Neural cell (in vitro differentiated cells): ENCODE results near the gene NEXN. TPM values are rescaled to one million over a fixed set of nuclear protein-coding genes. Genes with fewer than 3 reads are reported as not detected.

Experiments
- H2AFZ ChIP-seq: fragments of 200-600, 300-800 bp; sonication (generic), shearing (Covaris generic); 2 replicates; pipeline ENCODE4 v1.6.0; 2014; ENCODE audit warnings: low read depth, mild to moderate bottlenecking, antibody characterized with exemption, low read length, moderate library complexity
- H3F3A ChIP-seq: fragments of 200-600 bp; shearing (Covaris generic); 2 replicates; pipeline ENCODE4 v1.6.1; 2016; ENCODE audit warnings: mild to moderate bottlenecking, moderate library complexity, mixed read lengths, antibody characterized with exemption, low read length; ENCODE audit not compliant: insufficient read depth, poor library complexity, severe bottlenecking
- H3K27ac ChIP-seq: fragments of 200-600, 300-800 bp; sonication (generic), shearing (Covaris generic); 2 replicates; pipeline ENCODE4 v1.5.1; 2014; ENCODE audit warnings: mild to moderate bottlenecking, low read length, moderate library complexity
- H3K27me3 ChIP-seq: fragments of 300-800, 200-600 bp; sonication (generic), shearing (Covaris generic); 2 replicates; pipeline ENCODE4 v1.6.0; 2014; ENCODE audit warnings: mild to moderate bottlenecking, low read depth, low read length, moderate library complexity; ENCODE audit not compliant: insufficient read depth
- H3K36me3 ChIP-seq: fragments of 300-800, 200-600 bp; sonication (generic), shearing (Covaris generic); 2 replicates; pipeline ENCODE4 v1.5.1; 2014; ENCODE audit warnings: mild to moderate bottlenecking, antibody characterized with exemption, low read length, moderate library complexity; ENCODE audit not compliant: insufficient read depth
- H3K4me2 ChIP-seq: fragments of 300-800, 200-600 bp; sonication (generic), shearing (Covaris generic); 2 replicates; pipeline ENCODE4 v1.6.0; 2014; ENCODE audit warnings: mild to moderate bottlenecking, low read length
- H3K4me3 ChIP-seq: fragments of 300-800, 200-600 bp; sonication (generic), shearing (Covaris generic); 2 replicates; pipeline ENCODE4 v1.5.1; 2014; ENCODE audit warnings: mild to moderate bottlenecking, low read length, moderate library complexity
- H3K79me2 ChIP-seq: fragments of 200-600 bp; shearing (Covaris generic); replicated peaks from 2 replicates; pipeline ENCODE4 v1.6.0; 2014; ENCODE audit warnings: mild to moderate bottlenecking, low read length, moderate library complexity; ENCODE audit not compliant: insufficient read depth
- H3K9ac ChIP-seq: fragments of 300-800, 200-600 bp; sonication (generic), shearing (Covaris generic); 2 replicates; pipeline ENCODE4 v1.6.1; 2016; ENCODE audit warnings: mild to moderate bottlenecking, low read length, mixed read lengths
- H3K9me2 ChIP-seq: fragments of 200-600 bp; shearing (Covaris generic); 2 replicates; pipeline ENCODE4 v1.6.1; 2016; ENCODE audit warnings: mild to moderate bottlenecking, low read length, mixed read lengths; ENCODE audit not compliant: insufficient read depth
- H3K9me3 ChIP-seq: fragments of 200-600, 300-800 bp; sonication (generic), shearing (Covaris generic); 2 replicates; pipeline ENCODE4 v1.6.1; 2016; ENCODE audit warnings: mild to moderate bottlenecking, mixed run types, low read length, moderate library complexity, mixed read lengths
- H4K20me1 ChIP-seq: fragments of 200-600 bp; shearing (Covaris generic); 2 replicates; pipeline ENCODE4 v1.6.1; 2016; ENCODE audit warnings: mild to moderate bottlenecking, mixed run types; ENCODE audit not compliant: insufficient read depth
- CTCF ChIP-seq: fragments of 450-650 bp; IDR thresholded peaks from 2 replicates; pipeline ENCODE4 v1.5.1; 2014; ENCODE audit warnings: antibody characterized with exemption, mild to moderate bottlenecking, moderate library complexity; ENCODE audit not compliant: poor library complexity, severe bottlenecking
- EP300 ChIP-seq: fragments of 450-650 bp; conservative IDR thresholded peaks from 2 replicates; pipeline ENCODE4 v1.6.1; 2014; ENCODE audit warnings: antibody characterized with exemption, mild to moderate bottlenecking, moderate library complexity; ENCODE audit not compliant: poor library complexity, severe bottlenecking
- EZH2 ChIP-seq: fragments of 200-600, 300-800 bp; shearing (Covaris generic), sonication (generic); IDR thresholded peaks from 2 replicates; pipeline ENCODE4 v1.6.1; 2014; ENCODE audit warnings: antibody characterized with exemption, low read length, borderline replicate concordance, mild to moderate bottlenecking; ENCODE audit not compliant: insufficient read depth, poor library complexity, severe bottlenecking
- MXI1 ChIP-seq: fragments of 450-650 bp; conservative IDR thresholded peaks from 2 replicates; pipeline ENCODE4 v1.6.1; 2014; ENCODE audit warnings: antibody characterized with exemption, mild to moderate bottlenecking; ENCODE audit not compliant: poor library complexity, severe bottlenecking
- POLR2AphosphoS5 ChIP-seq: IDR thresholded peaks from 2 replicates; pipeline ENCODE4 v1.6.1; 2012
- RAD21 ChIP-seq: fragments of 450-650 bp; conservative IDR thresholded peaks from 2 replicates; pipeline ENCODE4 v1.6.1; 2014; ENCODE audit warnings: antibody characterized with exemption, mild to moderate bottlenecking, moderate library complexity
- SMC3 ChIP-seq: fragments of 450-650 bp; conservative IDR thresholded peaks from 2 replicates; pipeline ENCODE4 v1.6.1; 2014; ENCODE audit warnings: antibody characterized with exemption, mild to moderate bottlenecking, moderate library complexity; ENCODE audit not compliant: poor library complexity
- TAF1 ChIP-seq: IDR thresholded peaks from 2 replicates; pipeline ENCODE4 v1.6.1; 2012; ENCODE audit warnings: low read depth
- polyA plus RNA-seq: library from polyadenylated mRNA; depleted of rRNA; stranded (reverse); fragments of >200 nt; gene quantifications from 2 replicates; pipeline ENCODE4 v1.2.3, GENCODE V29; 2014
- TF ChIP-seq, protein P1 (sequence below): IDR thresholded peaks from 2 replicates; pipeline ENCODE4 v1.6.1; 2012; ENCODE audit warnings: borderline replicate concordance

Gene NEXN
- polyA plus RNA-seq, 1 donor from 2014 or later, result 0.43 TPM

DNA sequence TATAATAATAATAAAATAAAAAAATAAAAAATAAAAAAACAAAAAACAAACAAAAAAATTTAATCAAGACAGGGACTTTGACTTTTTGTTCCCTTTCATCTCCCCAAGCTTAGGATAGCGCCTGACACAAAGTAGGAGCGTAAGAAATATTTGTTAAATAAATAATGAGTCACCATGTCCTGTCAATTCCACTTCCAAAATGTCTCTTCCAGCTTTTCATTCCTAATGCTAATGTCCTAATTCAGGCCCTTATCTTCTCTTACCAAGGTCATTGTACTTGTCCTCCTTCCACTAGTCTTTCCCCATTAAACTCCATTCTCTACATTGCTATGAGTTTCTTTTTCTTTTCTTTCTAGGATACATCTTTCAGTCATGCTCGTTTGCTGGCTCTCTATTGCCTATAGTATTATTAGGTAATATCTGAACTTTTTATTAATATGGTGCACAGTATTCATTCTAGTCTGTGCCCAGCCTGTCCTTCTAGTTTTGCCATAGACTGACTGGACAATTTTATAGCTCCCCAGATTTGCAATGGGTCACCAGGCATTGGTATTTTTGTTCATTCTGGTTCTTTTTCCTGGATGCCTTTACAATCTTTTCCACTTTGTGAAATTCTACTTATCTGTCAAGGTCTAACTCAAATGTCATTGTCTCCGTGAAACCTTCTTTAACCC, 11.4 kb downstream of the NEXN start:
- Histone ChIP-seq H3K27ac (no peak overlapping the region), H3K9me3 (no peaks in the 10 kb centered on the region), H3K36me3 (no peaks in the 10 kb centered on the region), H3K9me2 (no peaks in the 10 kb centered on the region), H3K4me3 (no peak overlapping the region), H2AFZ (no peak overlapping the region), H3K9ac (no peak overlapping the region), H4K20me1 (no peaks in the 10 kb centered on the region), H3K27me3 (no peaks in the 10 kb centered on the region), H3K4me2 (no peak overlapping the region), H3F3A (no peaks in the 10 kb centered on the region), H3K79me2 (no peaks in the 10 kb centered on the region)
- TF ChIP-seq, protein P1, sequence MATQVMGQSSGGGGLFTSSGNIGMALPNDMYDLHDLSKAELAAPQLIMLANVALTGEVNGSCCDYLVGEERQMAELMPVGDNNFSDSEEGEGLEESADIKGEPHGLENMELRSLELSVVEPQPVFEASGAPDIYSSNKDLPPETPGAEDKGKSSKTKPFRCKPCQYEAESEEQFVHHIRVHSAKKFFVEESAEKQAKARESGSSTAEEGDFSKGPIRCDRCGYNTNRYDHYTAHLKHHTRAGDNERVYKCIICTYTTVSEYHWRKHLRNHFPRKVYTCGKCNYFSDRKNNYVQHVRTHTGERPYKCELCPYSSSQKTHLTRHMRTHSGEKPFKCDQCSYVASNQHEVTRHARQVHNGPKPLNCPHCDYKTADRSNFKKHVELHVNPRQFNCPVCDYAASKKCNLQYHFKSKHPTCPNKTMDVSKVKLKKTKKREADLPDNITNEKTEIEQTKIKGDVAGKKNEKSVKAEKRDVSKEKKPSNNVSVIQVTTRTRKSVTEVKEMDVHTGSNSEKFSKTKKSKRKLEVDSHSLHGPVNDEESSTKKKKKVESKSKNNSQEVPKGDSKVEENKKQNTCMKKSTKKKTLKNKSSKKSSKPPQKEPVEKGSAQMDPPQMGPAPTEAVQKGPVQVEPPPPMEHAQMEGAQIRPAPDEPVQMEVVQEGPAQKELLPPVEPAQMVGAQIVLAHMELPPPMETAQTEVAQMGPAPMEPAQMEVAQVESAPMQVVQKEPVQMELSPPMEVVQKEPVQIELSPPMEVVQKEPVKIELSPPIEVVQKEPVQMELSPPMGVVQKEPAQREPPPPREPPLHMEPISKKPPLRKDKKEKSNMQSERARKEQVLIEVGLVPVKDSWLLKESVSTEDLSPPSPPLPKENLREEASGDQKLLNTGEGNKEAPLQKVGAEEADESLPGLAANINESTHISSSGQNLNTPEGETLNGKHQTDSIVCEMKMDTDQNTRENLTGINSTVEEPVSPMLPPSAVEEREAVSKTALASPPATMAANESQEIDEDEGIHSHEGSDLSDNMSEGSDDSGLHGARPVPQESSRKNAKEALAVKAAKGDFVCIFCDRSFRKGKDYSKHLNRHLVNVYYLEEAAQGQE, result no peak
- TF ChIP-seq POLR2AphosphoS5 (no peak), CTCF (no peak), TAF1 (no peak), EP300 (no peak), SMC3 (no peak), EZH2 (no peak), RAD21 (no peak), MXI1 (no peak)

GRCh38 chr1:77900687-77901293, 12.4 kb downstream of the NEXN start:
- no peak overlapping the region for H3K4me2 ChIP-seq
- no peaks in the 10 kb centered on the region for H3K79me2 ChIP-seq
- TF ChIP-seq POLR2AphosphoS5 (no peak), EZH2 (no peak), TAF1 (no peak), RAD21 (peak; percentile 54), CTCF (peak; percentile 57), SMC3 (peak; percentile 22), EP300 (no peak), MXI1 (no peak)
- TF ChIP-seq, protein P1, result no peak
- H3K9ac ChIP-seq, result no peak overlapping the region
- H4K20me1 ChIP-seq, result no peaks in the 10 kb centered on the region
- H3K9me2 ChIP-seq, result no peaks in the 10 kb centered on the region
- no peaks in the 10 kb centered on the region for H3K27me3 ChIP-seq
- no peak overlapping the region for H2AFZ ChIP-seq
- no peaks in the 10 kb centered on the region for H3F3A ChIP-seq
- no peak overlapping the region for H3K4me3 ChIP-seq
- no peaks in the 10 kb centered on the region for H3K36me3 ChIP-seq
- H3K9me3 ChIP-seq, result no peaks in the 10 kb centered on the region
- no peak overlapping the region for H3K27ac ChIP-seq
